SH-SY5Y (cell line): ENCODE results near the gene GPR42.

Source experiments
- GATA2 ChIP-seq: IDR thresholded peaks from 2 replicates; pipeline ENCODE4 v1.6.1; 2011; ENCODE audit warnings: mild to moderate bottlenecking, low read depth, low read length
- GATA3 ChIP-seq: IDR thresholded peaks from 2 replicates; pipeline ENCODE4 v1.6.1; 2011; ENCODE audit warnings: low read depth, mild to moderate bottlenecking, low read length, moderate library complexity

DNA sequence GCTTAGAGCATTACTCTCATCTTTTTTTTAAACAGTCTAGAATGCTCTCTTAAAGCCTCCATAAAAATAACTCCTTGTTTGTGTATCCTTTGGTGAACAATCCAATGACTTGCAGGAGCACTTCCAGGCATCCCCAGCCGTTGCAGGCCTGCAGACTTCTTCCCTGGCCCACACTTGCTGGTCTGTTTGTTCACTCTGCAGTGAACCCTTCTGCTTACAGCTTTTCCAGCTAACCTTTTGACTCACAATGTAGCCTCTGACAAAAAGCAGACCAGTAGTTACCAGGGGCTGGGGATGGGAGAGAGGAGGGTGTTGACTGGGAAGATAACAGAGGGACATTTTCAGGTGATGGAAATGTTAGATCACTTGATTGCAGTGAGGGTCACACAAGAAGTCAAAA, 9.1 kb downstream of the GPR42 start:
- TF ChIP-seq GATA2 = no peak
- no peak for TF ChIP-seq GATA3
